Keratinocyte (primary cell): ENCODE results near the gene CCDC116. TPM values are rescaled to one million over a fixed set of nuclear protein-coding genes. Genes with fewer than 3 reads are reported as not detected.

Source experiments
- DNase-seq: peaks from one replicate; pipeline ENCODE4 v3.0.0-alpha.2; 2011; ENCODE audit warnings: low read depth, missing footprints, low spot score
- FAIRE-seq: peaks from 2 replicates; lab custom pipeline; 2011; peaks lifted over from hg19 to GRCh38; lab: Jason Lieb, UNC
- H2AFZ ChIP-seq: 2 replicates; pipeline ENCODE4 v1.6.0; 2012; ENCODE audit warnings: low read length, control low read depth, inconsistent platforms; ENCODE audit not compliant: control insufficient read depth
- H3K27ac ChIP-seq: 2 replicates; pipeline ENCODE4 v1.5.1; 2011; ENCODE audit warnings: low read length; ENCODE audit not compliant: control insufficient read depth, insufficient read depth
- H3K27me3 ChIP-seq: 3 replicates; pipeline ENCODE4 v1.6.0; 2011; ENCODE audit warnings: low read length; ENCODE audit not compliant: control insufficient read depth, insufficient read depth; ENCODE audit errors: extremely low read depth
- H3K36me3 ChIP-seq, 2 experiments: 2 replicates in 1 of 2; 3 replicates in 1 of 2; pipeline ENCODE4 v1.5.1; 2011; ENCODE audit warnings: low read length in 2 of 2, mild to moderate bottlenecking in 1 of 2; ENCODE audit not compliant: control insufficient read depth in 2 of 2, insufficient read depth in 2 of 2; ENCODE audit errors: extremely low read depth in 1 of 2
- H3K4me1 ChIP-seq: 3 replicates; pipeline ENCODE4 v1.5.1; 2011; ENCODE audit warnings: low read length; ENCODE audit not compliant: control insufficient read depth, insufficient read depth; ENCODE audit errors: extremely low read depth
- H3K4me2 ChIP-seq: 3 replicates; pipeline ENCODE4 v1.6.0; 2011; ENCODE audit warnings: low read depth, low read length; ENCODE audit not compliant: control insufficient read depth, insufficient read depth; ENCODE audit errors: extremely low read depth
- H3K4me3 ChIP-seq, 3 experiments: fragments of 200-600 bp in 1 of 3; sonication (generic) in 1 of 3; 2 replicates in 2 of 3; 3 replicates in 1 of 3; pipeline ENCODE4 v1.5.1; 2011 to 2016; ENCODE audit warnings: low read length in 3 of 3, mild to moderate bottlenecking in 3 of 3, control low read depth in 2 of 3, inconsistent platforms in 1 of 3, low read depth in 1 of 3, mixed read lengths in 1 of 3, mixed run types in 1 of 3, moderate library complexity in 1 of 3; ENCODE audit not compliant: control insufficient read depth in 2 of 3, insufficient read depth in 2 of 3; ENCODE audit errors: extremely low read depth in 1 of 3
- H3K79me2 ChIP-seq: 2 replicates; pipeline ENCODE4 v1.6.0; 2012; ENCODE audit warnings: low read length; ENCODE audit not compliant: control insufficient read depth, insufficient read depth
- H3K9ac ChIP-seq: 3 replicates; pipeline ENCODE4 v1.6.0; 2011; ENCODE audit warnings: low read length; ENCODE audit not compliant: control insufficient read depth, insufficient read depth; ENCODE audit errors: extremely low read depth
- H3K9me1 ChIP-seq: 3 replicates; pipeline ENCODE4 v1.6.0; 2011; ENCODE audit warnings: low read length; ENCODE audit not compliant: control insufficient read depth, insufficient read depth; ENCODE audit errors: extremely low read depth
- H3K9me3 ChIP-seq: 2 replicates; pipeline ENCODE4 v1.5.1; 2012; ENCODE audit warnings: low read depth, low read length; ENCODE audit not compliant: control insufficient read depth
- H4K20me1 ChIP-seq: 3 replicates; pipeline ENCODE4 v1.6.0; 2011; ENCODE audit warnings: low read length; ENCODE audit not compliant: control insufficient read depth, insufficient read depth; ENCODE audit errors: extremely low read depth
- EZH2 ChIP-seq: IDR thresholded peaks from one replicate; pipeline ENCODE4 v1.6.1; 2012; ENCODE audit warnings: inconsistent platforms, mild to moderate bottlenecking, low read length, moderate library complexity
- dilution Hi-C: fragments of 300-500 bp; cut with MboI; formaldehyde crosslinking; loops from one replicate; pipeline ENCODE4 v1.7.0; 2020; ENCODE audit warnings: low sequenced_read_pairs; ENCODE audit not compliant: extremely low pct_ligation_motif_present
- polyA plus RNA-seq, 5 experiments: library from polyadenylated mRNA; depleted of rRNA in 3 of 5; stranded (reverse) in 3 of 5; stranded (forward) in 1 of 5; unstranded in 1 of 5; fragments of >200 nt; gene quantifications; 1 replicate in 1 of 5; 2 replicates in 3 of 5; 3 replicates in 1 of 5; pipeline versions ENCODE4 v1.2.1 to v1.2.3, GENCODE V29; 2011 to 2012; ENCODE audit warnings: missing spikeins in 2 of 5, low read depth in 1 of 5, low replicate concordance in 1 of 5
- TF ChIP-seq, protein P1 (sequence below), 3 experiments: IDR thresholded peaks in 1 of 3; conservative IDR thresholded peaks in 1 of 3; optimal IDR thresholded peaks in 1 of 3; 2 replicates in 2 of 3; 3 replicates in 1 of 3; pipeline versions ENCODE3 to v1.5.1; 2011; ENCODE audit warnings: low read length in 3 of 3, mild to moderate bottlenecking in 3 of 3, moderate library complexity in 2 of 3, control low read depth in 1 of 3, inconsistent platforms in 1 of 3; ENCODE audit not compliant: insufficient read depth in 2 of 3; ENCODE audit errors: extremely low read depth in 1 of 3

CCDC116 gene
- polyA plus RNA-seq, 1 donor (not counting 4 experiments of a cell fraction or from before 2014, with no cell fraction given), result 0.03 TPM

GRCh38 chr22:21661991-21662390 is 29.4 kb downstream of the CCDC116 start:
- DNase-seq, result no peak
- no peak for TF ChIP-seq EZH2
- TF ChIP-seq, protein P1, sequence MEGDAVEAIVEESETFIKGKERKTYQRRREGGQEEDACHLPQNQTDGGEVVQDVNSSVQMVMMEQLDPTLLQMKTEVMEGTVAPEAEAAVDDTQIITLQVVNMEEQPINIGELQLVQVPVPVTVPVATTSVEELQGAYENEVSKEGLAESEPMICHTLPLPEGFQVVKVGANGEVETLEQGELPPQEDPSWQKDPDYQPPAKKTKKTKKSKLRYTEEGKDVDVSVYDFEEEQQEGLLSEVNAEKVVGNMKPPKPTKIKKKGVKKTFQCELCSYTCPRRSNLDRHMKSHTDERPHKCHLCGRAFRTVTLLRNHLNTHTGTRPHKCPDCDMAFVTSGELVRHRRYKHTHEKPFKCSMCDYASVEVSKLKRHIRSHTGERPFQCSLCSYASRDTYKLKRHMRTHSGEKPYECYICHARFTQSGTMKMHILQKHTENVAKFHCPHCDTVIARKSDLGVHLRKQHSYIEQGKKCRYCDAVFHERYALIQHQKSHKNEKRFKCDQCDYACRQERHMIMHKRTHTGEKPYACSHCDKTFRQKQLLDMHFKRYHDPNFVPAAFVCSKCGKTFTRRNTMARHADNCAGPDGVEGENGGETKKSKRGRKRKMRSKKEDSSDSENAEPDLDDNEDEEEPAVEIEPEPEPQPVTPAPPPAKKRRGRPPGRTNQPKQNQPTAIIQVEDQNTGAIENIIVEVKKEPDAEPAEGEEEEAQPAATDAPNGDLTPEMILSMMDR (optimal IDR thresholded peaks at IDR 0.05 in 1 of 3, IDR thresholded peaks at IDR 0.05 in 1 of 3, conservative IDR thresholded peaks at IDR 0.05 in 1 of 3; ENCODE audit: extremely low read depth in 1 of 3, insufficient read depth in 2 of 3, low read length in 3 of 3), result no peak
- Histone ChIP-seq H3K9ac (no peak overlapping the region), H3K4me3 (no peak overlapping the region), H3K79me2 (peaks cover 4% of the 10 kb centered on the region), H3K4me1 (no peaks in the 10 kb centered on the region), H3K27me3 (peaks cover 9% of the 10 kb centered on the region), H2AFZ (no peak overlapping the region), H3K27ac (no peak overlapping the region), H3K9me3 (no peaks in the 10 kb centered on the region), H3K4me2 (no peak overlapping the region), H3K9me1 (no peaks in the 10 kb centered on the region), H3K36me3 (no peaks in the 10 kb centered on the region), H4K20me1 (no peaks in the 10 kb centered on the region)
- FAIRE-seq, result no peak
- dilution Hi-C loops, result no loop called here

DNA sequence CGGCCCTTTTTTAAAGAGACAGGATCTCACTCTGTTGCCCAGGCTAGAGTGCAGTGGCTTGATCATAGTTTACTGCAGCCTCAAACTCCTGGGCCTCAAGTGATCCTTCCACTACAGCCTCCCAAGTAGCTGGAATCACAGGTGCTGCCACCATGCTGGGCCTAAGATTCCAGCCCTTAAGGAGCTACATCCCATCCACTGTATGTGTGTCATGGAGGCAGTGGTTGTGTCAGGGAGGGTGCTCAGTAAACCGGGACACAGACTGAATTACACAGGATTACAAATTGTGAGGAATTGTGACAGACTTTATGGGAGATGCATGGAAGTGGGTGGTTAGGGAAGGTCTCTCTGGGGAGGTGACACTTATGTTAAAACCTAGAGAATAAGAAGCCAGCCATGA is 31.2 kb downstream of the CCDC116 start:
- no peaks in the 10 kb centered on the region for H3K9me1 ChIP-seq
- DNase-seq (no peak), FAIRE-seq (no peak)
- no peaks in the 10 kb centered on the region for H4K20me1 ChIP-seq
- H3K9ac ChIP-seq, result no peak overlapping the region
- TF ChIP-seq, protein P1 (optimal IDR thresholded peaks at IDR 0.05 in 1 of 3, IDR thresholded peaks at IDR 0.05 in 1 of 3, conservative IDR thresholded peaks at IDR 0.05 in 1 of 3; ENCODE audit: extremely low read depth in 1 of 3, insufficient read depth in 2 of 3, low read length in 3 of 3), result no peak
- TF ChIP-seq EZH2, result no peak
- H3K27ac ChIP-seq, result no peak overlapping the region
- no peak overlapping the region for H2AFZ ChIP-seq
- no peaks in the 10 kb centered on the region for H3K36me3 ChIP-seq
- dilution Hi-C loops, result no loop called here
- H3K4me2 ChIP-seq, result no peak overlapping the region
- peaks cover 14% of the 10 kb centered on the region for H3K79me2 ChIP-seq
- H3K9me3 ChIP-seq, result no peaks in the 10 kb centered on the region
- no peak overlapping the region for H3K4me3 ChIP-seq
- H3K4me1 ChIP-seq, result no peaks in the 10 kb centered on the region
- peaks cover 9% of the 10 kb centered on the region for H3K27me3 ChIP-seq
